BJ (cell line): Measurements from ENCODE around the gene SPNS3. TPM values are rescaled to one million over a fixed set of nuclear protein-coding genes. Genes with fewer than 3 reads are reported as not detected.

Experiments used
- CTCF ChIA-PET: fragments of 350-600 bp; formaldehyde crosslinking; extraction: SDS; loops from one replicate; lab custom pipeline; 2021; ENCODE audit warnings: antibody characterized with exemption, inconsistent platforms; lab: Yijun Ruan, JAX
- POLR2A ChIA-PET: fragments of 300-600 bp; sonication (Branson Sonifier 250); formaldehyde crosslinking; extraction: SDS; loops from one replicate; lab custom pipeline; 2021; ENCODE audit warnings: antibody characterized with exemption; lab: Charles Lee
- DNase-seq: peaks from one replicate; pipeline ENCODE4 v3.0.0-alpha.2; 2011; ENCODE audit warnings: low read depth
- H3K27me3 ChIP-seq: 2 replicates; pipeline ENCODE4 v1.6.0; 2011; ENCODE audit warnings: low read length; ENCODE audit not compliant: control insufficient read depth, insufficient read depth
- H3K36me3 ChIP-seq: 2 replicates; pipeline ENCODE4 v1.5.1; 2011; ENCODE audit warnings: low read length; ENCODE audit not compliant: control insufficient read depth, insufficient read depth
- H3K4me3 ChIP-seq: 2 replicates; pipeline ENCODE4 v1.5.1; 2011; ENCODE audit warnings: low read depth, mild to moderate bottlenecking, control low read depth, low read length
- polyA minus RNA-seq: library from RNA; depleted of rRNA, polyadenylated mRNA; stranded (reverse); fragments of >200 nt; gene quantifications from 2 replicates; pipeline ENCODE4 v1.2.3, GENCODE V29; 2011; rRNA and poly(A)+ RNA removed
- polyA plus RNA-seq: library from polyadenylated mRNA; depleted of rRNA; stranded (reverse); fragments of >200 nt; gene quantifications from 2 replicates; pipeline ENCODE4 v1.2.3, GENCODE V29; 2011; rRNA removed
- TF ChIP-seq, protein P1 (sequence below): IDR thresholded peaks from 2 replicates; pipeline ENCODE4 v1.5.1; 2011; ENCODE audit warnings: low read depth, mild to moderate bottlenecking, control low read depth, inconsistent platforms, low read length, moderate library complexity; ENCODE audit not compliant: insufficient read depth

SPNS3 gene
- polyA plus RNA-seq: not detected in 2 replicates
- 0.10 TPM in 1 of 2 replicates, not detected in the other for polyA minus RNA-seq

DNA sequence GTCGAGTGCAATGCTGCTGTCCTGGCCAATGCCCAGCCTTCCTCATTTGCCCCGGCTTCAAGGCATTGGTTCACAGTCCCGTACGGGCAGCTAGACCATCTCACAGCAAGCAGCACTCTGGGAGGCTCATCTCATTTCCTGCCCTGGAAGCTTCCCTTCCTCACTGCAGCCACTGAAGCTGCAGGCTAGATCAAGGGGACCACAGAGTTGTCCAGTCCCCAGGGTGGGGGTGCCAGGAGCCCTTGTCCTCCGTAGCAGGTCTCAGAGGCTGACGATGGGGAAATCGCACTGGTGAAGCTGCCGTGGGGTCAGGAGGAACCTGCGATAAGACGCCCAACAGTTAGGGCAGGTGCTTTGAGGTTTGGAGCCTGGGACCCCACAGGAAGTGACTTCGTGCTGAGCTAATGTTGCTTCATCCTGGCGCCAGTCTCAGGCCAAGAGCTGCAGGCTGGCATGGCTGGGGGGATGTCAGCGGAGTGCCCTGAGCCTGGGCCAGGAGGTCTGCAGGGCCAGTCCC is at the start of gene SPNS3:
SPNS3 (plus strand) TSS at position 426 of the 517 bp plus-strand sequence; CDS start at position 454, 28 bp downstream.
- CTCF ChIA-PET: interaction anchor here (1.0 kb wide), 1 partner anchor 18 kb away, joined by 4 read pairs; no protein-coding TSS in a partner anchor
- TF ChIP-seq, protein P1, sequence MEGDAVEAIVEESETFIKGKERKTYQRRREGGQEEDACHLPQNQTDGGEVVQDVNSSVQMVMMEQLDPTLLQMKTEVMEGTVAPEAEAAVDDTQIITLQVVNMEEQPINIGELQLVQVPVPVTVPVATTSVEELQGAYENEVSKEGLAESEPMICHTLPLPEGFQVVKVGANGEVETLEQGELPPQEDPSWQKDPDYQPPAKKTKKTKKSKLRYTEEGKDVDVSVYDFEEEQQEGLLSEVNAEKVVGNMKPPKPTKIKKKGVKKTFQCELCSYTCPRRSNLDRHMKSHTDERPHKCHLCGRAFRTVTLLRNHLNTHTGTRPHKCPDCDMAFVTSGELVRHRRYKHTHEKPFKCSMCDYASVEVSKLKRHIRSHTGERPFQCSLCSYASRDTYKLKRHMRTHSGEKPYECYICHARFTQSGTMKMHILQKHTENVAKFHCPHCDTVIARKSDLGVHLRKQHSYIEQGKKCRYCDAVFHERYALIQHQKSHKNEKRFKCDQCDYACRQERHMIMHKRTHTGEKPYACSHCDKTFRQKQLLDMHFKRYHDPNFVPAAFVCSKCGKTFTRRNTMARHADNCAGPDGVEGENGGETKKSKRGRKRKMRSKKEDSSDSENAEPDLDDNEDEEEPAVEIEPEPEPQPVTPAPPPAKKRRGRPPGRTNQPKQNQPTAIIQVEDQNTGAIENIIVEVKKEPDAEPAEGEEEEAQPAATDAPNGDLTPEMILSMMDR: no peak
- POLR2A ChIA-PET: no interaction called here
- no peak for DNase-seq
- H3K27me3 ChIP-seq: 0 out of 2 replicates have a peak, but pooled peaks cover 4% of the 10 kb centered on the region
- no peak within 1 kb of the TSS for H3K4me3 ChIP-seq
- no peaks in the 10 kb centered on the region for H3K36me3 ChIP-seq

DNA sequence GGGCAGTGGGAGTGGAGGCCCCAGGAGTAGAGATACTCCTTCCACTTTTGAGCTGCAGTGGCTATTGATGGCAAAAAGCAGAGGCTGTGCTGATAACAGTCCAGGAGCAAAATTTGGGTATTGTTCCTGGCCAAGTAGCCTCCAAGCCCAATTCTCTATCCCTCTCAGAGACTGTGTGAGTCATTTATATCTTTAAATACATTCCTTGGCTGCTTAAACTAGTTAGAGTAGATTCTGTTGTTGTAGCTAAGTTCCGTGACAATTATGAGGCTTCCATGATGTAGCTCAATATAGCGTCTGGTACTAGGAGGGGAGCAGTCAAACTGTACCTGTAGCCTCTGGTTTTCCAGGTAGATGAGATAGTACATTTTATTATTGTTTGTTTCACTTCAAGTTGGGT is 47.3 kb upstream of the SPNS3 start:
- CTCF ChIA-PET: no interaction called here
- POLR2A ChIA-PET: no interaction called here
- DNase-seq: no peak

DNA sequence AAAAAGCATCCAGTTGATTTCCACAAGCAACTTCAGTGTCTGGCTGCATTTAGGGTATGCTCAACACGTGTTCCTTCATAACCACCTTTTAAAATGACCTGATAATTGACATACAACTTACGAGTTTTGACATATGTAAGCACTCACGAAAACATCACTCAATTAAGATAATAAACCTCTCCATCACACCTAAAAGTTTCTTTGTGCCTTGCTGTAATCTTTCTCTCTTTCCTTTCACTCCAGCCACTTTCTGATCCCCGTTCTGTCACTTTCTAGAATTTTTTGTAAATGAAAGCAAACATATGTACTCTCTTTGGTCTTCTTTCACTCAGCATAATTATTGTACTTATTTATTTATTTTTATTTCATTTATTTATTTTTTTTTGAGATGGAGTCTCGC is 46.6 kb upstream of the SPNS3 start:
- TF ChIP-seq, protein P1: no peak
- no peaks in the 10 kb centered on the region for H3K36me3 ChIP-seq
- ChIA-PET POLR2A (no interaction called here), CTCF (no interaction called here)
- no peak overlapping the region for H3K4me3 ChIP-seq
- H3K27me3 ChIP-seq: no peaks in the 10 kb centered on the region; the same call in 1 of the 2 replicates
- DNase-seq: no peak

More for the DNA sequence above, 47.3 kb upstream of the SPNS3 start:
- Histone ChIP-seq H3K4me3 (no peak overlapping the region), H3K27me3 (no peaks in the 10 kb centered on the region; the same call in 1 of the 2 replicates), H3K36me3 (no peaks in the 10 kb centered on the region)
- TF ChIP-seq, protein P1: no peak

GRCh38 chr17:4389079-4389478 is 44.7 kb upstream of the SPNS3 start:
- TF ChIP-seq, protein P1: no peak
- POLR2A ChIA-PET: no interaction called here
- CTCF ChIA-PET: interaction anchor here (0.6 to 1.2 kb wide), 2 partner anchors 14 to 76 kb away, joined by 3 to 5 read pairs; no protein-coding TSS in a partner anchor
- Histone ChIP-seq H3K4me3 (no peak overlapping the region), H3K36me3 (no peaks in the 10 kb centered on the region), H3K27me3 (no peaks in the 10 kb centered on the region; the same call in 1 of the 2 replicates)
- DNase-seq: no peak

GRCh38 chr17:4393806-4394205 is 39.9 kb upstream of the SPNS3 start:
- Histone ChIP-seq H3K4me3 (no peak overlapping the region), H3K36me3 (no peaks in the 10 kb centered on the region), H3K27me3 (no peaks in the 10 kb centered on the region)
- POLR2A ChIA-PET: no interaction called here
- CTCF ChIA-PET: no interaction called here
- no peak for DNase-seq
- TF ChIP-seq, protein P1: no peak
